Loucy (cell line): Measurements from ENCODE around the gene CES1.

Source experiments
- H2AFZ ChIP-seq: fragments of 200-600 bp; sonication (generic); 2 replicates; pipeline ENCODE4 v1.6.0; 2016; ENCODE audit warnings: antibody characterized with exemption, mild to moderate bottlenecking, low read length, moderate library complexity
- H3F3A ChIP-seq: fragments of 200-600 bp; 2 replicates; pipeline ENCODE4 v1.6.0; 2016; ENCODE audit warnings: antibody characterized with exemption, low read depth, mild to moderate bottlenecking
- H3K27me3 ChIP-seq: fragments of 200-600 bp; sonication (generic); 2 replicates; pipeline ENCODE4 v1.6.1; 2014; ENCODE audit warnings: low read length, mild to moderate bottlenecking; ENCODE audit not compliant: insufficient read depth, poor library complexity, severe bottlenecking
- H3K36me3 ChIP-seq: fragments of 200-600 bp; sonication (generic); 2 replicates; pipeline ENCODE4 v1.6.1; 2016; ENCODE audit warnings: low read length; ENCODE audit not compliant: insufficient read depth
- H3K4me1 ChIP-seq: fragments of 200-600 bp; sonication (generic); 2 replicates; pipeline ENCODE4 v1.5.1; 2014; ENCODE audit warnings: low read length, mild to moderate bottlenecking; ENCODE audit not compliant: insufficient read depth, poor library complexity, severe bottlenecking
- H3K4me2 ChIP-seq: fragments of 200-600 bp; sonication (generic); 2 replicates; pipeline ENCODE4 v1.6.0; 2014; ENCODE audit warnings: antibody characterized with exemption, low read length, low read depth, mild to moderate bottlenecking; ENCODE audit not compliant: poor library complexity, severe bottlenecking
- H3K4me3 ChIP-seq: fragments of 200-600 bp; sonication (generic); 2 replicates; pipeline ENCODE4 v1.5.1; 2014; ENCODE audit warnings: low read length, mild to moderate bottlenecking, mixed read lengths; ENCODE audit not compliant: poor library complexity, severe bottlenecking
- H3K79me2 ChIP-seq: fragments of 200-600 bp; sonication (generic); 2 replicates; pipeline ENCODE4 v1.6.1; 2014; ENCODE audit warnings: low read length; ENCODE audit not compliant: insufficient read depth
- H3K9ac ChIP-seq: fragments of 200-600 bp; sonication (generic); 2 replicates; pipeline ENCODE4 v1.6.0; 2014; ENCODE audit warnings: mild to moderate bottlenecking, low read depth, low read length, moderate library complexity; ENCODE audit not compliant: poor library complexity, severe bottlenecking
- H3K9me2 ChIP-seq: fragments of 200-600 bp; sonication (generic); replicated peaks from 2 replicates; pipeline ENCODE4 v1.6.1; 2016; ENCODE audit warnings: low read depth, low read length, mixed read lengths
- H3K9me3 ChIP-seq: fragments of 200-600 bp; sonication (generic); 2 replicates; pipeline ENCODE4 v1.6.1; 2014; ENCODE audit warnings: mild to moderate bottlenecking, antibody characterized with exemption, low read length, low read depth; ENCODE audit not compliant: insufficient read depth
- H4K20me1 ChIP-seq: fragments of 200-600 bp; sonication (generic); 2 replicates; pipeline ENCODE4 v1.6.0; 2014; ENCODE audit warnings: antibody characterized with exemption, low read length, mild to moderate bottlenecking; ENCODE audit not compliant: insufficient read depth, poor library complexity, severe bottlenecking
- CTCF ChIP-seq: fragments of 200-600 bp; sonication (generic); conservative IDR thresholded peaks from 2 replicates; pipeline ENCODE4 v1.5.1; 2014; ENCODE audit warnings: mild to moderate bottlenecking, antibody characterized with exemption, low read length
- EZH2phosphoT487 ChIP-seq: fragments of 200-600 bp; IDR thresholded peaks from 2 replicates; pipeline ENCODE4 v1.6.1; 2018; ENCODE audit warnings: antibody characterized with exemption, mild to moderate bottlenecking, moderate library complexity, borderline replicate concordance

The CES1 gene

GRCh38 chr16:55822280-55822810, 10.6 kb downstream of the CES1 start:
- no peaks in the 10 kb centered on the region for H3K36me3 ChIP-seq
- H4K20me1 ChIP-seq: no peaks in the 10 kb centered on the region
- H3K79me2 ChIP-seq: no peaks in the 10 kb centered on the region
- H3F3A ChIP-seq: no peaks in the 10 kb centered on the region
- H3K4me3 ChIP-seq: no peak overlapping the region
- TF ChIP-seq EZH2phosphoT487: no peak
- no peak overlapping the region for H3K4me2 ChIP-seq
- no peaks in the 10 kb centered on the region for H3K4me1 ChIP-seq
- no peak overlapping the region for H3K9ac ChIP-seq
- H3K9me2 ChIP-seq: no peaks in the 10 kb centered on the region
- H3K27me3 ChIP-seq: no peaks in the 10 kb centered on the region
- H3K9me3 ChIP-seq: no peaks in the 10 kb centered on the region
- H2AFZ ChIP-seq: no peak overlapping the region

GRCh38 chr16:55821210-55821609, 11.7 kb downstream of the CES1 start:
- no peaks in the 10 kb centered on the region for H3K36me3 ChIP-seq
- H3K4me3 ChIP-seq: no peak overlapping the region
- H3K9ac ChIP-seq: no peak overlapping the region
- no peak overlapping the region for H2AFZ ChIP-seq
- no peaks in the 10 kb centered on the region for H4K20me1 ChIP-seq
- no peaks in the 10 kb centered on the region for H3K4me1 ChIP-seq
- H3F3A ChIP-seq: no peaks in the 10 kb centered on the region
- H3K27me3 ChIP-seq: no peaks in the 10 kb centered on the region
- H3K79me2 ChIP-seq: no peaks in the 10 kb centered on the region
- no peak for TF ChIP-seq EZH2phosphoT487
- TF ChIP-seq CTCF: no peak
- H3K9me2 ChIP-seq: no peaks in the 10 kb centered on the region
- no peaks in the 10 kb centered on the region; the same call in 1 of the 2 replicates for H3K9me3 ChIP-seq
- no peak overlapping the region for H3K4me2 ChIP-seq

GRCh38 chr16:55820615-55821014, 12.3 kb downstream of the CES1 start:
- H3K9ac ChIP-seq: no peak overlapping the region
- H3K27me3 ChIP-seq: no peaks in the 10 kb centered on the region
- TF ChIP-seq EZH2phosphoT487 (no peak), CTCF (no peak)
- H2AFZ ChIP-seq: no peak overlapping the region
- no peaks in the 10 kb centered on the region for H3K79me2 ChIP-seq
- H3K4me2 ChIP-seq: no peak overlapping the region
- H3F3A ChIP-seq: no peaks in the 10 kb centered on the region
- H3K9me2 ChIP-seq: no peaks in the 10 kb centered on the region
- no peaks in the 10 kb centered on the region for H4K20me1 ChIP-seq
- no peaks in the 10 kb centered on the region for H3K36me3 ChIP-seq
- H3K4me3 ChIP-seq: no peak overlapping the region
- H3K4me1 ChIP-seq: no peaks in the 10 kb centered on the region
- H3K9me3 ChIP-seq: no peaks in the 10 kb centered on the region; the same call in 1 of the 2 replicates
